ENCODE data around the gene ANKRD12.

GRCh38 chr18:9181275-9181674, 44.7 kb downstream of the ANKRD12 start:
- TF ChIP-seq NFYB (IDR thresholded peaks at IDR 0.05; ENCODE audit: insufficient read depth, low read depth, low read length) (no peak), CHD2 (IDR thresholded peaks at IDR 0.05; ENCODE audit: borderline replicate concordance, low read depth, low read length) (no peak), USF2 (IDR thresholded peaks at IDR 0.05; ENCODE audit: borderline replicate concordance, low read depth, low read length) (no peak), POLR2AphosphoS5 (IDR thresholded peaks at IDR 0.05; ENCODE audit: low read length) (no peak), BHLHE40 (IDR thresholded peaks at IDR 0.05; ENCODE audit: borderline replicate concordance in 1 of 2, low read depth in 2 of 2, low read length in 1 of 2) (no peak), TAF1 (IDR thresholded peaks at IDR 0.05; ENCODE audit: borderline replicate concordance, low read depth, low read length) (no peak), SP1 (IDR thresholded peaks at IDR 0.05; ENCODE audit: low read depth, low read length) (no peak), HSF1 (IDR thresholded peaks at IDR 0.05; ENCODE audit: low read depth, low read length) (no peak), CTCF (IDR thresholded peaks at IDR 0.05 in 2 of 3, conservative IDR thresholded peaks at IDR 0.05 in 1 of 3; ENCODE audit: control insufficient read depth in 2 of 3, extremely low read depth in 1 of 3, insufficient read depth in 1 of 3, low read depth in 3 of 3, low read length in 3 of 3) (no peak), TARDBP (IDR thresholded peaks at IDR 0.05; ENCODE audit: borderline replicate concordance) (no peak), IKZF2 (IDR thresholded peaks at IDR 0.05) (no peak), BRCA1 (IDR thresholded peaks at IDR 0.05; ENCODE audit: low read depth, low read length) (no peak)

Data from GM12878 (cell line).